GM18867 (cell line): ENCODE results near the gene AEBP2.
"Not testable (repeated sequence)": the region's sequence is repeated elsewhere in the genome, so short reads cannot be mapped to it uniquely, and the experiment has no call there.

Source experiments
- ATAC-seq: cut with Tn5 transposase; IDR thresholded peaks from one replicate; pipeline ENCODE4 v1.9.1; 2021; ENCODE audit warnings: mild to moderate bottlenecking, moderate library complexity; ENCODE audit not compliant: unreplicated experiment

AEBP2 gene

GRCh38 chr12:19451196-19451595 lies 11.9 kb downstream of the AEBP2 start:
- no peak for ATAC-seq

- ATAC-seq, result no peak
These were observed 14.7 kb downstream of the AEBP2 start for GRCh38 chr12:19453961-19454360.

- ATAC-seq, result no peak
These were observed 15.5 kb downstream of the AEBP2 start for GRCh38 chr12:19454837-19455236.

GRCh38 chr12:19456176-19456575 lies 16.9 kb downstream of the AEBP2 start:
- no peak for ATAC-seq

DNA sequence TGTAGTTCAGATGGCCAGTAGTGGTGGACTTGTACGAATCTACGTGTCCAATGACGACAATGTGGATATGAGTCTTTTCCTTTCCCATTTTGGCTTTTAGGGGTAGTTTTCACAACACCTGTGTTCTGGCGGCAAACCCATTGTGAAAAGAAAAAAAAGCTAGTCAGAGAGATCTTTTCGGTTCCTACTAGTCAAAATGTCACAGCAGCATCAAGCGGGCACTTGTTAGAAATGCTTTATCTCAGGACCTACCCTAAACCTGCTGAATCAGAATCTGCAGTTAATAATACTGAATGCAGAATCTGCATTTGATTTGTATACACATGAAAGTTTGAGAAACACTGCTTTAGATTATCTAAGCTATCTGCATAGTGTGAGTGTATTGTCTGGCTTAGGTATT lies 18.3 kb downstream of the AEBP2 start:
- peak; percentile 50 for ATAC-seq

GRCh38 chr12:19458733-19459132 lies 19.4 kb downstream of the AEBP2 start:
- ATAC-seq, result no peak

- no peak for ATAC-seq
These were observed 22.7 kb downstream of the AEBP2 start for GRCh38 chr12:19461999-19462398.

DNA sequence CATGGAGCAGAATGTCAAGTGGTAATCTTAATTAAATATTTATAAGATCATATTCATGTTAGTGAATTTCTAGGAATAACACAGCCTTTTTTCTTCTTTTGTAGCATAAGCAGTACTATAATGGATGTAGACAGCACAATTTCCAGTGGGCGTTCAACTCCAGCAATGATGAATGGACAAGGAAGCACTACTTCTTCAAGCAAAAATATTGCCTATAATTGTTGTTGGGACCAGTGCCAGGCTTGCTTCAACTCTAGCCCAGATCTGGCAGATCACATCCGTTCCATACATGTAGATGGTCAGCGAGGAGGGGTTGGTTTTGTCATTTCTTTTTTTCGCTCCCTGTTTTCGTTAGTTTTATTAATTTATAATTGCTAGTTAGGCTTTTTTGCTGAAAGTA lies 23.1 kb downstream of the AEBP2 start:
- no peak for ATAC-seq

DNA sequence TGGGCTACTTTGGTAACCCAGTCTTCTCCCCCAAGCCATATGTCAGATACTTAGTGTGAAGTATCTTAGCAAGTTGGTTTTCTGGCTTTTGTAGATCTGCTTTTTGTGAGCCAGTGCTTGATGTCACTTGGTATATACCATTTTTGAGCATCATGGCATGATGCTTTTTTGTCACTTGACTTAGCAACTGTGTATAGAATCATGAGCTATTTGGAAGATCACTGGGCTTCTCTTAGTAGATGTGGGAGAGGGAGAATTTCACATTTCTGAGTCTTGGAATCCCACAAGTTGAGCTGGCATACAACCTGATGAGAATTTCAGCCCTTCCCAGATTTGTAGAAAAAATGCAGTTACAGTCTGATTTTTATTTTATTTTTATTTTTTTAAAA lies 24.9 kb downstream of the AEBP2 start:
- ATAC-seq, result no peak

DNA sequence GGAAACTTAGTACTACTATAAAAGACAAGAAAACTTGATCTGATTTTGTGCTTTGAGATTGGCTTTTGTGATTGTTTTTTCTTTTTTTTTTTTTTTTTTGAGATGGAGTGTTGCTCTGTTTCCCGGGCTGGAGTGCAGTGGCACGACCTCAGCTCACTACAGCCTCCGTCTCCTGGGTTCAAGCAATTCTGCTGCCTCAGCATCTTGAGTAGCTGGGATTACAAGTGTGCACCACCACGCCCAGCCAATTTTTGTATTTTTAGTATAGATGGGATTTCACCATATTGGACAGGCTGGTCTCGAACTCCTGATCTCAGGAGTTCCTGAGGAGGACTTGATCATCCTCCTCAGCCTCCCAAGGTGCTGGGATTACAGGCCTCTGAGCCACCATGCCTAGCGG lies 26.4 kb downstream of the AEBP2 start:
- no peak for ATAC-seq

DNA sequence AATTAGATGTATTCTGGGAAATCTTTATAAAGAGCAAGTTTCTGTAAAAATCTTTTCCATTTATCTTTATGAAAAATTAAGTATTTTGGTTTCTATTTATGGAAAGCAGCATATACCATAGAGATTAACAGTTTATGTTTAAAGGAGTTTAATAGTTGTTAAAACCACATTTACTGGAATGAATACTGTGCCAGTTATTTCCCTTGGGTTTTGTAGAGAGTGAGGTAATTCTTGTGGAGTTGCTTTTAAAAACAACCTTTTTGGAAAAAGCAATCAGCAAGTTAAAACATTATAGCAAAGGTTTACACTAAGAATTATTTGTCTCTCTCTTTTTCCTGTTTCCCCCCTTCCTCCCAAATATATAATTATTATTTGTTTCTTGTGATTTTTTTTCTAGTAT lies 34.9 kb downstream of the AEBP2 start:
- no peak for ATAC-seq

- not testable (repeated sequence) for ATAC-seq
These were observed 36.7 kb downstream of the AEBP2 start for GRCh38 chr12:19475884-19476505.

- no peak for ATAC-seq
These were observed 37.8 kb downstream of the AEBP2 start for GRCh38 chr12:19477071-19477470.

DNA sequence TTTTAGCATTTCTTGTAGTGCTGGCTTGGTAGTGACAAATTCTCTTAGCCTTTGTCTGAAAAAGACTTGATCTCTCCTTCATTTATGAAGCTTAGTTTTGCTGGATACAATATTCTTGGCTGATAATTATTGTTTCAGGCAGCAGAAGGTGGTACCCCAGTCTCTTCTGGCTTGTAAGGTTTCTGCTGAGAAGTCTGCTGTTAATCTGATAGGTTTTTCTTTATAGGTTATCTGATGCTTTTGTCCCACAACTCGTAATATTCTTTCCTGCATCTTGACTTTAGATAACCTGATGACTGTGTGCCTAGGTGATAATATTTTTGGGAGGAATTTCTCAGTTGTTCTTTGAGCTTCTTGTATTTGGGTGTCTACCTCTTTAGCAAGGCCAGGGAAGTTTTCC lies 41.2 kb downstream of the AEBP2 start:
- ATAC-seq, result no peak

DNA sequence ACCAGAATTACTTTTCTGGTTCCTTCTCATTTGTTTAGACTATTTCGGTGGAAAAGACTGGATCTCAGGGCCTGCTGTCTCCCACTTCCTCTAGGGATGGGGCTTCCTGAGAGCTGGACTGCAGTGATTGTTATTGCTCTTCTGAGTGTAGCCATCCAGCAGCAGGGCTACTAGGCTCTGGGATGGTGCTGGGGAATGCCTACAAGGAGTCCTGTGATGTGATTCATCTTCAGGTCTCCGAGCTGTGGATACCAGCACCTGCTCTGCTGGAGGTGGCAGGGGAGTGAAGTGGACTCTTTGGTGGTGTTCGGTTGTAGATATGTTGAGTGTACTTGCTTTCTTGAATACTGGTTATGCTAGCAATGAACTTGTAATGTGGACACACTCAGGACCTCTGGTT lies 42.7 kb downstream of the AEBP2 start:
- no peak for ATAC-seq

DNA sequence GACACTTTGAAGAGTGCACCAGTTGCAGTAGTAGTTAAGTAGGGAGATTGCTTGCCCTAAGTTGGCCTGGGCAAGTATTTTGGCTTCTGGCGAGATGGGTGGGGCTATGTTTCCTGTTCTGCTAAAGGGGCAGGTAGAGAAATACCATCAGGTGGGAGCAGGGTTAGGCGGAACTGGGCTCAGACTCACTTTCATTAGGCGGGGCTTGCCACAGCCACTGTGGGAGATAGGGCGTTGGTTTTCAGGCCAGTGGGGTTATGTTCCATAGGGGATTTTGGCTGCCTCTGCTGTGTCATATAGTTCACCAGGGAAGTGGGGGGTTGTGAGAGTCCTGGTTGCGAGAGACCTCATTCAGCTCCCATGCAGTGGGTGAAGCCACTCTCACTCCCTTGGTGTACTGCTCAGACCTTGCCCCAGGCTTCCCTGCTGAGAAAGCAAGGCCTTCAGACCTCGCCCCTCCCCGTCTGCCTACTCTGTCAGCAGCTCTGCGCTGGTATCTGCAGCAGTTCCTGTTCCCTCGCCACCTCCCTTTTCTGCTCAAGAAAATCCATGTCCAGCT lies 43.3 kb downstream of the AEBP2 start:
- ATAC-seq, result peak; percentile 87

GRCh38 chr12:19483727-19484126 lies 44.4 kb downstream of the AEBP2 start:
- no peak for ATAC-seq

GRCh38 chr12:19484738-19485137 lies 45.4 kb downstream of the AEBP2 start:
- no peak for ATAC-seq

- no peak for ATAC-seq
These were observed 45.9 kb downstream of the AEBP2 start for GRCh38 chr12:19485240-19485639.

DNA sequence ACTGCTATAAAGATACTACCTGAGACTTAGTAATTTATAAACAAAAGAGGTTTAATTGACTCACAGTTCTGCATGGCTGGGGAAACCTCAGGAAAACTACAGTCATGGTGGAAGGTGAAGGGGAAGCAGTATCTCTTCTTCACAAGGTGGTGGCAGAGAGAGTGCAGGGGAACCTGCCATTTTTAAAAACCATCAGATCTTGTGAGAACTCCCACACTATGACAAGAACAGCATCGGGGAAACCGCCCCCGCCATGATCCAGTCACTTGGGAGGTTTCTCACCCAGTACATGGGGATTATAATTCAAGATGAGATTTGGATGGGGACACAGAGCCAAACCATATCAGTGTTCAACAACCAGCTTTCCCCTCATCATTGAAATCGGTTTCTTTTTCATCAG lies 49.9 kb downstream of the AEBP2 start:
- no peak for ATAC-seq

GRCh38 chr12:19490908-19491307 lies 51.6 kb downstream of the AEBP2 start:
- no peak for ATAC-seq

DNA sequence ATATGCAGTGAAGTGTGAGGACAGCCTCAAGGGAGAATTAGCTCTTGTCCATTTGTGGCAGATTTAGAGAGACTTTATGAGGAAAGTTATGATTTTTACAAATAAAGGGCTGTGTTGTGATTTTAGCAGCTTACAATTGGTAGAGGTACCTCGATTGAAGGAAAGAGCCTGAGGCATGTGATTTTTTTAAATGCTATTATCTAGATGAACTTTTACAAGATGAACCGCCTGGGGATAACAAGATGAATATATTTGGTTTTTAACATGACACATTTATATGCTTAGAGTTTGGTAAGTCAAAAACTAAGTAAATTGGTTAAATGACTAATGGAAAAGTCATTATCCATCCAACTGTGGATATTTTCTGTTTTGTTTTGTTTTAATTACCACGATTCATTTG lies 52.6 kb downstream of the AEBP2 start:
- ATAC-seq, result no peak

DNA sequence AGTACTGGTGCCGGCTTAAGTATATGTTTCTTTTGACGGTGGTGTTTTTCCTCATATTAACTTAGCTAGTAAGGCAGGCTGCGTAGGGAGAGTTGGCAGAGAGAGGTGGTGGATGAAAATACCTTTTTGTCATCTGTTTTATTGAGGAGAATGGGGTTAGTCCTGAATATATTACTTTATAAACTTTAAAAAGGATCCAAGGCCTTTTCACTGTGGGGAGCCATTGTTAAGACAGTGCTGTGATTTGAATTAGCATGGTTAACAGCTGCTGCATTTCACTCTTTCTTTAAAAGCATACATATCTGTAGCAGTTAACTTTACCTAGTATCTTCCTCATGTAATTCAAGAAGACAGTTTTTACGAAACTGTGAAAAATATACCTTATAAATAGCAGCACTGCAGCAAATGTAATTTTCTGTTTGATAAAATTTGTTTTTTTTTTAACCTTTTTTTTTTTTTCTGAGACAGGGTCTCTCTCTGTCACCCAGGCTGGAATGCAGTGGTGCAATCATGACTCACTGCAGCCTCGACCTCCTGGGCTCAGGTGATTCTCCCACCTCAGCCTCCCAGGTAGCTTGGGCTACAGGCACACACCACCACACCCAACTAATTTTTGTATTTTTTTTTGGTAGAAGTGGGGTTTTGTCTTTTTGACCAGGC lies 57.1 kb downstream of the AEBP2 start:
- ATAC-seq, result no peak
